H1 (cell line): ENCODE measurements around the gene ALPI.

Source experiments
- EP300 ChIP-seq, 2 experiments: IDR thresholded peaks; 1 replicate in 1 of 2; 2 replicates in 1 of 2; pipeline ENCODE4 v1.6.1; 2011 to 2012; ENCODE audit warnings: low read depth in 2 of 2, low read length in 2 of 2, mild to moderate bottlenecking in 2 of 2, borderline replicate concordance in 1 of 2, inconsistent platforms in 1 of 2, moderate library complexity in 1 of 2
- EZH2 ChIP-seq: fragments of 200-600 bp; sonication (generic); IDR thresholded peaks from 2 replicates; pipeline ENCODE4 v1.7.1; 2012; ENCODE audit warnings: low read depth, mild to moderate bottlenecking, moderate library complexity, low read length, inconsistent platforms; ENCODE audit not compliant: severe bottlenecking
- KDM4A ChIP-seq: IDR thresholded peaks from one replicate; pipeline ENCODE4 v1.7.1; 2012; ENCODE audit warnings: low read depth, mild to moderate bottlenecking, moderate library complexity, low read length, inconsistent platforms; ENCODE audit not compliant: severe bottlenecking
- MAFK ChIP-seq: IDR thresholded peaks from 2 replicates; pipeline ENCODE4 v1.6.1; 2012; ENCODE audit warnings: low read depth, mild to moderate bottlenecking, improper control_type of control experiment, low read length
- POLR2A ChIP-seq, 2 experiments: IDR thresholded peaks; 1 replicate in 1 of 2; 2 replicates in 1 of 2; pipeline ENCODE4 v1.6.1; 2011; ENCODE audit warnings: low read depth in 2 of 2, low read length in 2 of 2, mild to moderate bottlenecking in 2 of 2; ENCODE audit errors: control extremely low read depth in 1 of 2
- POU5F1 ChIP-seq: IDR thresholded peaks from 2 replicates; pipeline ENCODE4 v1.6.1; 2011; ENCODE audit warnings: low read depth, mild to moderate bottlenecking, low read length, moderate library complexity
- SP1 ChIP-seq: IDR thresholded peaks from 2 replicates; pipeline ENCODE4 v1.6.1; 2011; ENCODE audit warnings: low read depth, low read length
- TAF1 ChIP-seq: IDR thresholded peaks from 2 replicates; pipeline ENCODE4 v1.6.1; 2011; ENCODE audit warnings: mild to moderate bottlenecking, low read depth, low read length
- TF ChIP-seq, protein P1 (sequence below), 3 experiments: IDR thresholded peaks; 1 replicate in 2 of 3; 2 replicates in 1 of 3; pipeline versions ENCODE4 v1.5.1 to v1.6.1; 2011; ENCODE audit warnings: low read length in 3 of 3, mild to moderate bottlenecking in 3 of 3, inconsistent platforms in 2 of 3, low read depth in 1 of 3, moderate library complexity in 1 of 3; ENCODE audit not compliant: insufficient read depth in 1 of 3; ENCODE audit errors: control extremely low read depth in 1 of 3
- TF ChIP-seq, protein P2 (sequence below): IDR thresholded peaks from 2 replicates; pipeline ENCODE4 v1.6.1; 2011; ENCODE audit warnings: low read length, improper control_type of control experiment

DNA sequence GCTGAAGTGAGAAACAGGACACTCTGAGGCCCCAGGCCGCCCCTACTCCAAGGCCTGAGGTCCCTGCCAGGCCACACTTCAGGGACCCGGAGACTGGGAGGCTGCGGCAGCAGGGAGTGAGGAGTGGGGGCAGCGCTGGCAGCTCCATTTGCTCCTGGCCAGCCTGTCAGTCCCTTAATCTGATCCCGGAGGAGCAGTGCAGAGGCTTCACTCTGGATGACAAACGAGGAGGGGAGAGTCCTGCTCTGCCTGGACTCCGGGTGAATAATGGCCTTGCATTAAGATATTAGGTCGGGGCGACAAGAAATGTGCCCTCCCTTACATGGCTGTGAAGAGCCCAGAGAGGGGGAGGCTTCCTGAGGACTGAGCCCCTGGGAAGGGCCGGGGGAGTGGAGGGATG lies 49.9 kb downstream of the ALPI start:
- TF ChIP-seq, protein P1, sequence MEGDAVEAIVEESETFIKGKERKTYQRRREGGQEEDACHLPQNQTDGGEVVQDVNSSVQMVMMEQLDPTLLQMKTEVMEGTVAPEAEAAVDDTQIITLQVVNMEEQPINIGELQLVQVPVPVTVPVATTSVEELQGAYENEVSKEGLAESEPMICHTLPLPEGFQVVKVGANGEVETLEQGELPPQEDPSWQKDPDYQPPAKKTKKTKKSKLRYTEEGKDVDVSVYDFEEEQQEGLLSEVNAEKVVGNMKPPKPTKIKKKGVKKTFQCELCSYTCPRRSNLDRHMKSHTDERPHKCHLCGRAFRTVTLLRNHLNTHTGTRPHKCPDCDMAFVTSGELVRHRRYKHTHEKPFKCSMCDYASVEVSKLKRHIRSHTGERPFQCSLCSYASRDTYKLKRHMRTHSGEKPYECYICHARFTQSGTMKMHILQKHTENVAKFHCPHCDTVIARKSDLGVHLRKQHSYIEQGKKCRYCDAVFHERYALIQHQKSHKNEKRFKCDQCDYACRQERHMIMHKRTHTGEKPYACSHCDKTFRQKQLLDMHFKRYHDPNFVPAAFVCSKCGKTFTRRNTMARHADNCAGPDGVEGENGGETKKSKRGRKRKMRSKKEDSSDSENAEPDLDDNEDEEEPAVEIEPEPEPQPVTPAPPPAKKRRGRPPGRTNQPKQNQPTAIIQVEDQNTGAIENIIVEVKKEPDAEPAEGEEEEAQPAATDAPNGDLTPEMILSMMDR (IDR thresholded peaks at IDR 0.05; ENCODE audit: control extremely low read depth in 1 of 3, insufficient read depth in 1 of 3, low read depth in 1 of 3, low read length in 3 of 3) = no peak
- TF ChIP-seq EP300 (IDR thresholded peaks at IDR 0.05; ENCODE audit: borderline replicate concordance in 1 of 2, low read depth in 2 of 2, low read length in 2 of 2) = no peak
- TF ChIP-seq POLR2A (IDR thresholded peaks at IDR 0.05; ENCODE audit: control extremely low read depth in 1 of 2, low read depth in 2 of 2, low read length in 2 of 2) = no peak
- no peak for TF ChIP-seq TAF1
- TF ChIP-seq SP1 = no peak
- no peak for TF ChIP-seq EZH2
- no peak for TF ChIP-seq KDM4A
- no peak for TF ChIP-seq MAFK
- TF ChIP-seq, protein P2, sequence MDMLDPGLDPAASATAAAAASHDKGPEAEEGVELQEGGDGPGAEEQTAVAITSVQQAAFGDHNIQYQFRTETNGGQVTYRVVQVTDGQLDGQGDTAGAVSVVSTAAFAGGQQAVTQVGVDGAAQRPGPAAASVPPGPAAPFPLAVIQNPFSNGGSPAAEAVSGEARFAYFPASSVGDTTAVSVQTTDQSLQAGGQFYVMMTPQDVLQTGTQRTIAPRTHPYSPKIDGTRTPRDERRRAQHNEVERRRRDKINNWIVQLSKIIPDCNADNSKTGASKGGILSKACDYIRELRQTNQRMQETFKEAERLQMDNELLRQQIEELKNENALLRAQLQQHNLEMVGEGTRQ = no peak
- no peak for TF ChIP-seq POU5F1
